ENCODE data around the gene CADM2.

Gene CADM2

GRCh38 chr3:85867072-85867471 is 908.3 kb downstream of the CADM2 start:
- Histone ChIP-seq H3K79me2 (ENCODE audit: control insufficient read depth, low read length) (no peaks in the 10 kb centered on the region), H4K20me1 (ENCODE audit: control insufficient read depth, insufficient read depth, low read depth, low read length) (no peaks in the 10 kb centered on the region), H3K4me1 (ENCODE audit: control insufficient read depth, low read length) (no peaks in the 10 kb centered on the region), H3K36me3 (ENCODE audit: control insufficient read depth, low read length) (no peaks in the 10 kb centered on the region), H3K4me3 (ENCODE audit: low read length) (no peak overlapping the region), H3K27me3 (ENCODE audit: control insufficient read depth, low read length) (no peaks in the 10 kb centered on the region), H3K4me2 (ENCODE audit: low read length) (no peak overlapping the region), H3K27ac (ENCODE audit: low read depth, low read length) (no peak overlapping the region), H3F3A (ENCODE audit: control insufficient read depth, insufficient read depth) (no peaks in the 10 kb centered on the region), H3K9me2 (replicated peaks; ENCODE audit: control insufficient read depth, low read length) (no peaks in the 10 kb centered on the region), H3K9me3 (ENCODE audit: control insufficient read depth, insufficient read depth, low read length) (no peaks in the 10 kb centered on the region)
- no peak for TF ChIP-seq EZH2phosphoT487 (IDR thresholded peaks at IDR 0.05; ENCODE audit: borderline replicate concordance, low read length)
- TF ChIP-seq, protein P1, sequence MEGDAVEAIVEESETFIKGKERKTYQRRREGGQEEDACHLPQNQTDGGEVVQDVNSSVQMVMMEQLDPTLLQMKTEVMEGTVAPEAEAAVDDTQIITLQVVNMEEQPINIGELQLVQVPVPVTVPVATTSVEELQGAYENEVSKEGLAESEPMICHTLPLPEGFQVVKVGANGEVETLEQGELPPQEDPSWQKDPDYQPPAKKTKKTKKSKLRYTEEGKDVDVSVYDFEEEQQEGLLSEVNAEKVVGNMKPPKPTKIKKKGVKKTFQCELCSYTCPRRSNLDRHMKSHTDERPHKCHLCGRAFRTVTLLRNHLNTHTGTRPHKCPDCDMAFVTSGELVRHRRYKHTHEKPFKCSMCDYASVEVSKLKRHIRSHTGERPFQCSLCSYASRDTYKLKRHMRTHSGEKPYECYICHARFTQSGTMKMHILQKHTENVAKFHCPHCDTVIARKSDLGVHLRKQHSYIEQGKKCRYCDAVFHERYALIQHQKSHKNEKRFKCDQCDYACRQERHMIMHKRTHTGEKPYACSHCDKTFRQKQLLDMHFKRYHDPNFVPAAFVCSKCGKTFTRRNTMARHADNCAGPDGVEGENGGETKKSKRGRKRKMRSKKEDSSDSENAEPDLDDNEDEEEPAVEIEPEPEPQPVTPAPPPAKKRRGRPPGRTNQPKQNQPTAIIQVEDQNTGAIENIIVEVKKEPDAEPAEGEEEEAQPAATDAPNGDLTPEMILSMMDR (IDR thresholded peaks at IDR 0.05; ENCODE audit: low read depth, low read length, poor library complexity, severe bottlenecking), result no peak

DNA sequence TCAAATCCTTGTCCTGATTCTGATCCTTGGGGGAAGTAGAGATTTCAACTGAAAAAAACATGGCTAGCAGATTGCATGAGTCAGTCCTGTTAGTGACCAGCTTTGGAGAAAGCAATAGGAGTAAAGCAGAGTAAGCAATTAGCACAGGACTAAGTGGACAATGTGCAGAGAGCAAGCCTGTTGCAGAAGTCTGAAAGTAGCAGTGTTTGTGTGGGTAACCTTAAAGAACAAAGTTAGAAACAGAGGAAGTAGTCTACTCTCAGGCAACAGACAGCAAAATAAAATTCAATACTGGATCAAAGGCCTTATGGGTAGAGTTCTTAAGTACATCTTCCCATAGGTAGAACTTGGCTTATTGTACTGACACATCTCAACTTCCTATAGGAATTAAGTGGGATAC is 916.8 kb downstream of the CADM2 start:
- Histone ChIP-seq H3K9me3 (ENCODE audit: control insufficient read depth, insufficient read depth, low read length) (no peaks in the 10 kb centered on the region), H3K36me3 (ENCODE audit: control insufficient read depth, low read length) (no peaks in the 10 kb centered on the region), H3F3A (ENCODE audit: control insufficient read depth, insufficient read depth) (no peaks in the 10 kb centered on the region), H3K79me2 (ENCODE audit: control insufficient read depth, low read length) (no peaks in the 10 kb centered on the region), H3K9me2 (replicated peaks; ENCODE audit: control insufficient read depth, low read length) (no peaks in the 10 kb centered on the region), H3K4me3 (ENCODE audit: low read length) (no peak overlapping the region), H3K4me1 (ENCODE audit: control insufficient read depth, low read length) (no peaks in the 10 kb centered on the region), H3K4me2 (ENCODE audit: low read length) (no peak overlapping the region), H3K27ac (ENCODE audit: low read depth, low read length) (no peak overlapping the region), H4K20me1 (ENCODE audit: control insufficient read depth, insufficient read depth, low read depth, low read length) (no peaks in the 10 kb centered on the region), H3K27me3 (ENCODE audit: control insufficient read depth, low read length) (no peaks in the 10 kb centered on the region)
- TF ChIP-seq, protein P1 (IDR thresholded peaks at IDR 0.05; ENCODE audit: low read depth, low read length, poor library complexity, severe bottlenecking), result no peak
- TF ChIP-seq EZH2phosphoT487 (IDR thresholded peaks at IDR 0.05; ENCODE audit: borderline replicate concordance, low read length), result no peak

- TF ChIP-seq, protein P1 (IDR thresholded peaks at IDR 0.05; ENCODE audit: low read depth, low read length, poor library complexity, severe bottlenecking), result no peak
- no peak for TF ChIP-seq EZH2phosphoT487 (IDR thresholded peaks at IDR 0.05; ENCODE audit: borderline replicate concordance, low read length)
Measured at GRCh38 chr3:85877631-85878030, 918.8 kb downstream of the CADM2 start.

More at GRCh38 chr3:85877631-85878030, 918.8 kb downstream of the CADM2 start:
- no peaks in the 10 kb centered on the region for H3K9me3 ChIP-seq (ENCODE audit: control insufficient read depth, insufficient read depth, low read length)
- H3K4me3 ChIP-seq (ENCODE audit: low read length), result no peak overlapping the region
- no peaks in the 10 kb centered on the region for H3K4me1 ChIP-seq (ENCODE audit: control insufficient read depth, low read length)
- H3F3A ChIP-seq (ENCODE audit: control insufficient read depth, insufficient read depth), result no peaks in the 10 kb centered on the region
- no peaks in the 10 kb centered on the region for H3K36me3 ChIP-seq (ENCODE audit: control insufficient read depth, low read length)
- no peaks in the 10 kb centered on the region for H3K27me3 ChIP-seq (ENCODE audit: control insufficient read depth, low read length)
- no peaks in the 10 kb centered on the region for H3K79me2 ChIP-seq (ENCODE audit: control insufficient read depth, low read length)
- H3K4me2 ChIP-seq (ENCODE audit: low read length), result no peak overlapping the region
- no peaks in the 10 kb centered on the region for H4K20me1 ChIP-seq (ENCODE audit: control insufficient read depth, insufficient read depth, low read depth, low read length)
- no peak overlapping the region for H3K27ac ChIP-seq (ENCODE audit: low read depth, low read length)
- H3K9me2 ChIP-seq (replicated peaks; ENCODE audit: control insufficient read depth, low read length), result no peaks in the 10 kb centered on the region

Data from DOHH2 (cell line).